ENCODE results near the gene RFFL. TPM values are rescaled to one million over a fixed set of nuclear protein-coding genes. Genes with fewer than 3 reads are reported as not detected.

Gene RFFL
- total and polyA plus RNA-seq, 9 of the 15 experiments (the other 6 are each of a cell fraction or from before 2014, with no cell fraction given) = 3.4 to 18.1 (median 12.8) TPM

DNA sequence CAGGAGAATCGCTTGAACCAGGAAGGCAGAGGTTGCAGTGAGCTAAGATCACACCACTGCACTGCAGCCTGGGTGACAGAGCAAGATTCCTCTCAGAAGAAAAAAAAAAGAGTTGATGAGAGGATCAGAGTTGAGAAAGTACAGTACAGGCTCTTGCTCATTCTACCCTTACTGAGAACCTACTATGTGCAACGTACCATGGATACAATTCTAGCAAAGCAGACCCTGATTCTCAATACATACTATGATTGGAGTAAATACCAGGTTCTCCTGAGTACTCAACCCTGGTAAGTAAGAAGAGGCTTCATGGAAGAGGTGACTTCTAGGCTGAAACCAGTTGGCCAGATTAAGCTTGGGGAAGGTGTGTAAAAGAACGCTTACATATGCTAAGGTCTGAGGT, 1.2 kb downstream of the RFFL start:
- peak overlapping the region; percentile 32; the same call in 1 of the 2 replicates for H2AFZ ChIP-seq (ENCODE audit: low read depth, low read length)
- ATAC-seq = no peak
- peak overlapping the region; percentile 82; the same call in 2 of the 3 replicates for H3K27ac ChIP-seq (ENCODE audit: extremely low read depth, low read depth, low read length)
- H3K79me2 ChIP-seq (ENCODE audit: control insufficient read depth, insufficient read depth, low read length) = peaks cover 7% of the 10 kb centered on the region; the same call in 2 of the 3 replicates
- H4K20me1 ChIP-seq (replicated peaks; ENCODE audit: control insufficient read depth, insufficient read depth, low read length) = no peaks in the 10 kb centered on the region
- no peaks in the 10 kb centered on the region for H3K36me3 ChIP-seq (ENCODE audit: control insufficient read depth, insufficient read depth, low read length)
- 96% methylated on average over 3 of the region's 3 CpGs for WGBS (ENCODE audit: insufficient coverage, low coverage, missing lambda C conversion rate)
- H3K4me1 ChIP-seq (replicated peaks in 1 of 2; ENCODE audit: control insufficient read depth in 2 of 2, insufficient read depth in 2 of 2, low read length in 2 of 2) = peaks cover 31 to 41% of the 10 kb centered on the region in 2 experiments
- ChIA-PET CTCF (ENCODE audit: low intra/inter-chr PET ratio) (no interaction called here), POLR2A (interaction anchor here (1.1 to 3.8 kb wide), 4 partner anchors 8 to 81 kb away, joined by 4 to 20 read pairs (median 6); no protein-coding TSS in a partner anchor)
- H3K4me3 ChIP-seq = no peak overlapping the region
- peak overlapping the region in 1 of 2 experiments; percentile 72; a peak in 1 of 4 replicates for H3K9ac ChIP-seq (ENCODE audit: insufficient read depth in 1 of 2, low read depth in 2 of 2, low read length in 2 of 2)
- TF ChIP-seq ZNF445 (CRISPR knock-in tag; IDR thresholded peaks at IDR 0.05; ENCODE audit: low read depth) (no peak), ZKSCAN1 (IDR thresholded peaks at IDR 0.05; ENCODE audit: low read depth, low read length) (peak; percentile 85; the same call in 1 of the 2 replicates), MXI1 (IDR thresholded peaks at IDR 0.05; ENCODE audit: low read depth, low read length) (no peak), ZFP36 (IDR thresholded peaks at IDR 0.05; ENCODE audit: low read depth, low read length, partially characterized antibody) (peak; percentile 20), GABPB2 (CRISPR knock-in tag; conservative IDR thresholded peaks at IDR 0.05) (no peak)
- TF ChIP-seq, protein P1, sequence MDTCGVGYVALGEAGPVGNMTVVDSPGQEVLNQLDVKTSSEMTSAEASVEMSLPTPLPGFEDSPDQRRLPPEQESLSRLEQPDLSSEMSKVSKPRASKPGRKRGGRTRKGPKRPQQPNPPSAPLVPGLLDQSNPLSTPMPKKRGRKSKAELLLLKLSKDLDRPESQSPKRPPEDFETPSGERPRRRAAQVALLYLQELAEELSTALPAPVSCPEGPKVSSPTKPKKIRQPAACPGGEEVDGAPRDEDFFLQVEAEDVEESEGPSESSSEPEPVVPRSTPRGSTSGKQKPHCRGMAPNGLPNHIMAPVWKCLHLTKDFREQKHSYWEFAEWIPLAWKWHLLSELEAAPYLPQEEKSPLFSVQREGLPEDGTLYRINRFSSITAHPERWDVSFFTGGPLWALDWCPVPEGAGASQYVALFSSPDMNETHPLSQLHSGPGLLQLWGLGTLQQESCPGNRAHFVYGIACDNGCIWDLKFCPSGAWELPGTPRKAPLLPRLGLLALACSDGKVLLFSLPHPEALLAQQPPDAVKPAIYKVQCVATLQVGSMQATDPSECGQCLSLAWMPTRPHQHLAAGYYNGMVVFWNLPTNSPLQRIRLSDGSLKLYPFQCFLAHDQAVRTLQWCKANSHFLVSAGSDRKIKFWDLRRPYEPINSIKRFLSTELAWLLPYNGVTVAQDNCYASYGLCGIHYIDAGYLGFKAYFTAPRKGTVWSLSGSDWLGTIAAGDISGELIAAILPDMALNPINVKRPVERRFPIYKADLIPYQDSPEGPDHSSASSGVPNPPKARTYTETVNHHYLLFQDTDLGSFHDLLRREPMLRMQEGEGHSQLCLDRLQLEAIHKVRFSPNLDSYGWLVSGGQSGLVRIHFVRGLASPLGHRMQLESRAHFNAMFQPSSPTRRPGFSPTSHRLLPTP (IDR thresholded peaks at IDR 0.05; ENCODE audit: borderline replicate concordance, extremely low read depth, insufficient read length) = no peak
- no TSS peak for BruUV-seq (replicated peaks)
- no peaks in the 10 kb centered on the region for H3K27me3 ChIP-seq (ENCODE audit: control insufficient read depth in 2 of 2, insufficient read depth in 2 of 2, low read length in 2 of 2)
- intact Hi-C loops (cut with micrococcal nuclease) = no loop called here
- FAIRE-seq = no peak
- no peaks in the 10 kb centered on the region for H3K9me3 ChIP-seq (replicated peaks; ENCODE audit: control insufficient read depth, insufficient read depth, low read depth, low read length)
- DNase-seq (ENCODE audit: extremely low read depth in 1 of 4, low spot score in 3 of 4) = no peak
- peak overlapping the region; percentile 36; the same call in 1 of the 2 replicates for H3K4me2 ChIP-seq (ENCODE audit: insufficient read depth, low read length)
- H3K9me1 ChIP-seq (ENCODE audit: control insufficient read depth, insufficient read depth, low read length) = no peaks in the 10 kb centered on the region
- in situ Hi-C loops (cut with MboI) = no loop called here

All from K562 (cell line).